H7 (cell line): Measurements from ENCODE around the gene CCDC12. TPM values are rescaled to one million over a fixed set of nuclear protein-coding genes. Genes with fewer than 3 reads are reported as not detected.

Source experiments
- DNase-seq: peaks from one replicate; pipeline ENCODE4 v3.0.0; 2012
- H3K27me3 ChIP-seq: 2 replicates; pipeline ENCODE4 v1.6.0; 2011; ENCODE audit warnings: mild to moderate bottlenecking, low read length; ENCODE audit not compliant: control insufficient read depth, insufficient read depth
- H3K36me3 ChIP-seq: replicated peaks from 2 replicates; pipeline ENCODE4 v1.5.1; 2011; ENCODE audit warnings: low read length; ENCODE audit not compliant: control insufficient read depth, insufficient read depth
- H3K4me3 ChIP-seq: 2 replicates; pipeline ENCODE4 v1.5.1; 2011; ENCODE audit warnings: low read depth, mild to moderate bottlenecking, control low read depth, low read length, moderate library complexity; ENCODE audit not compliant: insufficient read depth
- total RNA-seq: library from RNA; depleted of rRNA; stranded (reverse); fragments of >200 nt; shearing (Covaris generic); gene quantifications from 2 replicates; pipeline ENCODE4 v1.2.3, GENCODE V29; 2014

CCDC12 gene
- total RNA-seq, 1 experiment from 2014 or later = 40.0 TPM

DNA sequence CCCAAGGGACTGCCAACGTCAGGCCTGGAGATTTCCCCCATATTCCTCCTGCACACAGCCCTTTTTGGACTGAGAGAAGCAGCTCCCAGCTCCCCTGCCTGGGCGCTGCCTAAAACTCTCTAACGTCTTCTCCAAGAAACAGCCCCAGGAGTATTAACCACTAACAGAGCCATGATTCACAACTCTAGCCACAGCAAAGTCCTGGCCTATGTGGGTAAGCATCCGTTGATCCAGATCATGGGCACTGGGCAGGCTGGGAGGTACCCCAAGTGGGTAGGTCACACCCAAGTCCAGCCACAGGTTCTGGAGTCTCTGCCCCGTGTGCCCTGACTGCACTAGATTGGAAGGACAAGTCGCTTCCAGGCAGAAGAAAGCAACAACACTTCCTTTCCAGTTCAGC, 34.8 kb upstream of the CCDC12 start:
- Histone ChIP-seq H3K36me3 (peaks cover 4% of the 10 kb centered on the region), H3K4me3 (no peak overlapping the region), H3K27me3 (no peaks in the 10 kb centered on the region)
- no peak for DNase-seq

DNA sequence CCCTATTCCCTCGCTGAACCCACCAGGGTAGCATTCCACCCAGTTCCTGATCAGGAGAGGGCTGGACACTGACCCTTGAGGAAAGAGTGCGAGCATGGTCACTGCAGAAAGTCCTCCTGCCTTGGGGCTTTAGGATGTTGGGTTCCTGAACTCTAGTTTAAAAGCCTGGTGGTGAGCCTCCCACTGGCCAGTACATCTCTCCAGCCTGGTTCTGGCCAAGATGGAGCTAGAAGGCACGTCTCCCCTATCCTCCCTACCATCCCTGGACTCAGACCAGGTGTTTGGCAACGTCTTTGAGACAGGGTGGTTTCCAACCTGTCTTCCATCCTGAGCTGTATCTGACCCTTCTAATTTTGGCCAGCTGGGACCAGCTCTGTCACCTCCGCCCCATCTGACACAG, 34.4 kb upstream of the CCDC12 start:
- DNase-seq = no peak
- Histone ChIP-seq H3K36me3 (peaks cover 6% of the 10 kb centered on the region), H3K4me3 (no peak overlapping the region), H3K27me3 (no peaks in the 10 kb centered on the region)

DNA sequence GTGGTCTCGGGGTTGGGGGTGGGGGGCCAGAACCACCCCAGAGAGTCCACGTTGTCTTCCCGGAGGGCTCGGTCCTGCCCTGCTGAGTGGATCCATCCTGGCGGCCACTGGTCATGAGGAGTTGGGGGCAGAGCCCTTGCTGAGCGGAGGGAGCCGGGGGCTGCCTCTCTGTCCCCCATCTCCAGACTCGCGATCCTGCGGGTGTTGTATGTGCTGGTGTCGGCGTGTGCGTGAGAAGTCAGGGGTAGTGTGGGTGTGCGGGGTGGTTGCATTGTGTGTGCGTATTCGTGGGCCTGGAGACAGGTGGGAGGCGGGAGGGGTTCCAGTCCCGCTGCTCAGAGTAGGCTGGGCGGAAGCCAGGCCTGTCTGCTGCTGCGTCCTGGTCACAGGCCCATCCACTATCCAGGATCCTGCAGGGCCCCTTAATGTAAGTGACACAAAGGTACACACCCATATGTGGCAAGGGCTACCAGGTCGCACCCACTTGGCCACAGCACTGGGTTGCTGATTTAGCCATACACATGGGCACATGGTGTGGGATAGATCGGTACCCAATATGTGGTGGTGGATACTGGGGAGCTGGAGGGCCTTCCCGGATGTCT, 33.7 kb upstream of the CCDC12 start:
- Histone ChIP-seq H3K4me3 (peak overlapping the region; percentile 51), H3K27me3 (no peaks in the 10 kb centered on the region), H3K36me3 (peaks cover 7% of the 10 kb centered on the region)
- no peak for DNase-seq

GRCh38 chr3:47009225-47010110, 32.9 kb upstream of the CCDC12 start:
- peak overlapping the region; percentile 51 for H3K4me3 ChIP-seq

DNA sequence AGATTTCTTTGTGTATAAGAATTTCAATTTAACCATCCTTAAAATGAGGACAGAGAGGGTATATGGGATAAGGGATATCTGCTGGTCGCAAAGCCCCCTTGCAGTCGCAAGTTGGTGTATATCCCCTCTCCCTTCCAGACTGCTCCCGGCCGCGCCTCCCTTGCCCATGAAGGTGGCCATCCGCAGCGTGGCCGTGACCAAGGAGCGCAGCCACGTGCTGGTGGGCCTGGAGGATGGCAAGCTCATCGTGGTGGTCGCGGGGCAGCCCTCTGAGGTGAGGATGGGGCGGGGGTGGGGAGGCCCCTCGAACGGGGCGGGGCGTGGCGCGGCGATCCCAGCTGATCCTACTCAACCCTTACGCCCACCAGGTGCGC, 32.3 kb upstream of the CCDC12 start:
- H3K36me3 ChIP-seq = peaks cover 10% of the 10 kb centered on the region
- peak overlapping the region; percentile 31 for H3K4me3 ChIP-seq
- no peak for DNase-seq
- H3K27me3 ChIP-seq = no peaks in the 10 kb centered on the region

More at GRCh38 chr3:47009225-47010110, 32.9 kb upstream of the CCDC12 start:
- Histone ChIP-seq H3K36me3 (peaks cover 7% of the 10 kb centered on the region), H3K27me3 (no peaks in the 10 kb centered on the region)
- DNase-seq = peak; percentile 98

- peak; percentile 42 for DNase-seq
- H3K27me3 ChIP-seq = no peaks in the 10 kb centered on the region
- peaks cover 11% of the 10 kb centered on the region for H3K36me3 ChIP-seq
- H3K4me3 ChIP-seq = no peak overlapping the region
Observed at GRCh38 chr3:47008234-47008796, 31.8 kb upstream of the CCDC12 start.

- peaks cover 17% of the 10 kb centered on the region for H3K36me3 ChIP-seq
- DNase-seq = no peak
- no peak overlapping the region for H3K4me3 ChIP-seq
- H3K27me3 ChIP-seq = no peaks in the 10 kb centered on the region
Observed at GRCh38 chr3:47007482-47008233, 31.1 kb upstream of the CCDC12 start.

DNA sequence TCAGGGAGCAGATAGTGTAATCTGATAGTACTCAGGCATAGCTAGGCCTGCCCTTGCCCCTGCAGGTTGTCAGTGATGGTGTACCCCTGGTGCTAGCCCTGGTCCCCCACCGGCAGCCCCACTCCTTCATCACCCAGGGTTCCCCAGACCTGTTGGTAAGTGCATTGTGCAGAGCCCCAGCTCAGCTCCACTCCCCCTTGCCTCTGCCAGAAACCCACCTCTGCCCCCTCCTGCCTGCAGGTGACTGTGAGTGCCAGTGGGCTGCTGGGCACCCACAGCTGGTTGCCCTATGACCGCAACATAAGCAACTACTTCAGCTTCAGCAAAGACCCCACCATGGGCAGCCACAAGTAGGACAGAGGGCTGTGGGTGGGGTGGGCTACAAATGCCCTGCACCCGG, 30.5 kb upstream of the CCDC12 start:
- Histone ChIP-seq H3K27me3 (no peaks in the 10 kb centered on the region), H3K36me3 (peaks cover 17% of the 10 kb centered on the region), H3K4me3 (no peak overlapping the region)
- peak; percentile 38 for DNase-seq

DNA sequence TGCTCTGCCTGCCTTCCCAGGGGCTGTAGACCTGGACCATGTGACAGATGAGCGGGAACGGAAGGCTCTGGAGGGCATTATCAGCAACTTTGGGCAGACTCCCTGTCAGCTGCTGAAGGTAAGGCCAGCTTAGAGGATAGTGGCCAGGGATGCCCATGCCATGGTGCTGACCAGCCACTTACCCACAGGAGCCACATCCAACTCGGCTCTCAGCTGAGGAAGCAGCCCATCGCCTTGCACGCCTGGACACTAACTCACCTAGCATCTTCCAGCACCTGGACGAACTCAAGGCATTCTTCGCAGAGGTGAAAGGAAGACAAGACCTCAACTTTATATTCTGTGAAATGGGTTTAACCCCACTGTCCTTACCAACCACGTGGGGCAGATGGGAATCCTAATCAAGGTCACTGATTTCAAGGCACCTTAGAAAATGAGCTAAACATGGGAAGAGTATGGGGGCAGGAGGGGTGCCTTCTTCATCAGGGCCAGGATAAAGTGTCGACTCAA, 29.7 kb upstream of the CCDC12 start:
- Histone ChIP-seq H3K27me3 (no peaks in the 10 kb centered on the region), H3K4me3 (no peak overlapping the region), H3K36me3 (peaks cover 23% of the 10 kb centered on the region)
- no peak for DNase-seq

- DNase-seq = peak; percentile 63
- Histone ChIP-seq H3K27me3 (no peaks in the 10 kb centered on the region), H3K4me3 (no peak overlapping the region), H3K36me3 (peaks cover 28% of the 10 kb centered on the region)
Observed at GRCh38 chr3:47005212-47006144, 28.9 kb upstream of the CCDC12 start.

- H3K36me3 ChIP-seq = peaks cover 33% of the 10 kb centered on the region
- no peaks in the 10 kb centered on the region for H3K27me3 ChIP-seq
Observed at GRCh38 chr3:47004369-47005211, 28.0 kb upstream of the CCDC12 start.

GRCh38 chr3:47003461-47004368, 27.2 kb upstream of the CCDC12 start:
- peak; percentile 41 for DNase-seq
- peaks cover 35% of the 10 kb centered on the region for H3K36me3 ChIP-seq
- no peak overlapping the region for H3K4me3 ChIP-seq
- no peaks in the 10 kb centered on the region for H3K27me3 ChIP-seq

More at GRCh38 chr3:47004369-47005211, 28.0 kb upstream of the CCDC12 start:
- H3K4me3 ChIP-seq = no peak overlapping the region
- DNase-seq = peak; percentile 40
